IgD-negative memory B cell (primary cell): ENCODE measurements around the gene ALDH1A1. TPM values are rescaled to one million over a fixed set of nuclear protein-coding genes. Genes with fewer than 3 reads are reported as not detected.

ENCODE experiments used
- H3K27ac Mint-ChIP-seq, 3 donors: one replicate each; pipeline ENCODE4 v1.8.0; 2020 to 2022; ENCODE audit warnings: mild to moderate bottlenecking in 3 of 3, mixed read lengths in 3 of 3, moderate library complexity in 1 of 3
- H3K27me3 Mint-ChIP-seq: one replicate; pipeline ENCODE4 v1.8.0; 2021; ENCODE audit warnings: mixed read lengths
- H3K36me3 Mint-ChIP-seq: one replicate; pipeline ENCODE4 v1.8.0; 2020; ENCODE audit warnings: mild to moderate bottlenecking, mixed read lengths
- H3K4me1 Mint-ChIP-seq, 3 donors: one replicate each; pipeline ENCODE4 v1.8.0; 2020 to 2022; ENCODE audit warnings: mixed read lengths in 3 of 3, mild to moderate bottlenecking in 1 of 3
- H3K4me3 Mint-ChIP-seq, 4 donors: one replicate each; pipeline ENCODE4 v1.8.0; 2020 to 2022; ENCODE audit warnings: mild to moderate bottlenecking in 4 of 4, mixed read lengths in 4 of 4, moderate library complexity in 3 of 4
- H3K9me3 Mint-ChIP-seq, 3 donors: one replicate each; pipeline ENCODE4 v1.8.0; 2020 to 2021; ENCODE audit warnings: mixed read lengths in 3 of 3, mild to moderate bottlenecking in 1 of 3
- polyA plus RNA-seq: library from polyadenylated mRNA; unstranded; fragments of 300-500 nt; fragmentation: Illumina TruSeq; gene quantifications from one replicate; pipeline ENCODE4 v1.2.3, GENCODE V29; 2021

The ALDH1A1 gene
- polyA plus RNA-seq, 1 donor from 2014 or later = 0.10 TPM

DNA sequence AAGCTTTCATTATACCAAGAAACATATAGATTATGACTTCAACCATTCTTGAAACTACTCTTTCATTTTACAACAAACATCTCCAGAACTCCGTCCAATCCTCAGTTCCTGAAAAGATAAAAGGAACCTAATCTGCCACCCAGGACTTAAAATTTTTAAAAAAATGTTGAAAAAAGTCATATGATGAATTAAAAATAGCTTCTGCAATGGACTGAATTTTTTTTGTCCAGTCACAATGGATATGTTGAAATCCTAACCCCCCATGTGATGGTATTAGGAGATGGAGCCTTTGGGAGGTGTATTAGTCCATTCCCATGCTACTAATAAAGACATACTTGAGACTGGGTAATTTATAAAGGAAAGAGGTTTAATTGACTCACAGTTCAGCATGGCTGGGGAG lies 2.7 kb upstream of the ALDH1A1 start:
- H3K4me3 Mint-ChIP-seq = no peak overlapping the region
- no peaks in the 10 kb centered on the region for H3K36me3 Mint-ChIP-seq

DNA sequence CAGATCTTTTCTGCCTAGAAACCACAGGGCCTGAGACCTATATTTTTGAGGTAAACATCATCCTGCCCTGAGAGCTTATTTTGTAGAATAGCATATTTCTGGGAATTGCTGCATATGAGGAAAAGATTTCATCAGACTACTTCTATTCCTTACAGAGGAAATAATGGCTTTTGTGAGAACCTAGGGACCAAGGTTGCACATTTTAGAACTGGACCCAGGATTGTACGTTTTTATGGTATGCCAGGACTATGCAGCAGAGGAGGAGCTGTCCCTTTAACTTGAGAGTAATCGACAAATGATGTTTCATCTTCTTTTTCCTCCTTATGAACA lies 2.2 kb upstream of the ALDH1A1 start:
- Mint-ChIP-seq H3K9me3 (peaks cover 0 to 6% (median 5%) of the 10 kb centered on the region in 3 donors), H3K27me3 (peaks cover 16% of the 10 kb centered on the region), H3K4me1 (peaks cover 4 to 10% (median 8%) of the 10 kb centered on the region in 3 donors), H3K4me3 (no peak overlapping the region), H3K36me3 (no peaks in the 10 kb centered on the region), H3K27ac (peak overlapping the region in 1 of 3 donors; percentile 31)

More for the DNA sequence above, 2.7 kb upstream of the ALDH1A1 start:
- H3K27ac Mint-ChIP-seq = peak overlapping the region in 1 of 3 donors; percentile 31
- H3K4me1 Mint-ChIP-seq = peaks cover 4 to 10% (median 8%) of the 10 kb centered on the region in 3 donors
- H3K27me3 Mint-ChIP-seq = peaks cover 16% of the 10 kb centered on the region
- H3K9me3 Mint-ChIP-seq = peaks cover 0 to 6% (median 5%) of the 10 kb centered on the region in 3 donors

DNA sequence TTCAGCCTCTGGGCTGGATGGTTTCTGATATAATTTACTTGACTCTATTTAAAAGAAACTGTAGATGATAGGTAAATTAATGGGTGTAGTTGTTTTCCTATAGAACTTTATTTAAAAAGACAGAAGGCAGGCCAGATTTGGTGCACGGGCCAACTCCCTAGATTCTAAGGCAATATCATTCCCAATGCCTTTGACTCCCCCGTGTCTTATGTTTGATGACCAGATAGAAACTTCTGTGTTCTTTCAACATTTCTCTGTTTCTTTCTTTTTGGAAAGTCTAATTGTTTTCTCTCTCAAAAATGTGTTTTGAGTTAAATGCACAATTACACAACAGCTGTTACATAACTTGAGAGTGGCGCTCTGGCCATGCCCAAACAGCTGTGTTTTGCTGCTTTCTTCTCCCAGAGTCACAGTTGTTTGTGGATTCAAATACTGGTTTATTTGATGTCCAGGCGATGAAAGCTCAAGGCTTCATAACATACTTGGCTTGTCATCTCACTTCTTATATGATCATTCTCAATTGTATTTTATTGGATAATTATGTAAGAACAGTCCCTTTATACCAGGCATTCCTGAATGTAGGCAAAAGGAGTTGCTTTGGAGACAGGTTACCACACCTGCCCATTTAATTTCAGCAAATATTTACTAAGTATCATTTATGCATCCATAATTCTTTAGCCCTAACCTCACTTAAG lies 1.7 kb upstream of the ALDH1A1 start:
- Mint-ChIP-seq H3K4me3 (no peak overlapping the region), H3K36me3 (no peaks in the 10 kb centered on the region), H3K4me1 (peaks cover 4 to 10% (median 8%) of the 10 kb centered on the region in 3 donors), H3K27me3 (peaks cover 16% of the 10 kb centered on the region), H3K9me3 (peaks cover 0 to 6% (median 3%) of the 10 kb centered on the region in 3 donors), H3K27ac (no peak overlapping the region)

DNA sequence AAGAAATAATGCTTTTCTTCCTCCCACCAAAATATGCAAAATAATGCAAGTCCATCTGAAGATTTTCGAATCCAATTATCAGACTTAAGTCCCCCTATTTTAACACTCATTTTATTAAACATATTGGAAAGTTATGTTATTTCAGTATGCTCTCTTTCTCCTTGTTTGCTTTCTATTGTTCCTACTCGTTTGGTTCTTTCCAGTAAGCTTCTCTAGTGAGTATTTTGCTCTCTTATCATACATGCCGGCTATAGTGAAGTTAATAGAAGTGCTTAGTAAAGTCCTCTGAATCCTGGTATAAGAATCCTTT lies 517 bp downstream of the ALDH1A1 start:
- Mint-ChIP-seq H3K9me3 (peaks cover 0 to 4% (median 0%) of the 10 kb centered on the region in 3 donors), H3K27ac (no peak overlapping the region), H3K4me3 (no peak overlapping the region), H3K36me3 (no peaks in the 10 kb centered on the region), H3K4me1 (peaks cover 4 to 10% (median 8%) of the 10 kb centered on the region in 3 donors), H3K27me3 (peaks cover 23% of the 10 kb centered on the region)

DNA sequence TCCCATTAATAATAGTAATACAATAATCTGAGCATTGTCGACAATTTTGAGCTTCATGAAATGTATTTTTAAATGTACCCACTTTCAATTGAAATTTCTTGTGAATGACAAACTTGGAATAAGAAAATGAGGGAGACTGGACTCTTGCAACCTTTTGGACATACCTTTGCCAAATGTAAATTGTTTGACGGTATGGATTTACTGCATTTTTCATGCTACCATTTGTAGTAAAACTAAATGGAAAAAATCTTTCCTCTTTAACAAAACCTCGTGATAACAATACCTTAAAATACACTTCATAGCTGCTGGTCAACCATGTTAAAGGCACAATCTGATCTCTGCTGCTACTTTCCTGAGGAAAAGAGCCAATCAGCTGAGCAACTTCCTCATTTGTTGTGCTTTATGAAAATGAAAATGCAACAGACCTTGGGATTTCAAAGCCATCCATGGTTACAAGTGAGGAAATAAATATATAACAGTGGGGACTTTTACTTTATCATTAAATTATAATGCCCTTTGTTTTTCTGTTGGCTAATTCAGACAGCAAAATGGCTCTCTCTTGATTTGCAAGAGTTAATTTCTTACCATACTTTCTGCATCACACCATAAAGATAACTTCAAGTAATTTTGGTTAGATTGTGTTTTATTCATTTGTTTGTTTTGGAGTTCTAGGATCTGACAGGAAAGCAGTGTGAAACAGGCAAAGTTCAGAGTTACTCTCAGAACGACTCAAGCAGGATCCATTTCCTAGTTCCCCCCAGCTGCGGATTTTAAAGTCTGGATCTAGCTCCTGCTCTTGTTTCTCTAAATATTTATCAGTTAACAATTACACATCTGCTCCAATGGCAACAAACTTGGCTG lies 1.1 kb downstream of the ALDH1A1 start:
- Mint-ChIP-seq H3K27me3 (peaks cover 23% of the 10 kb centered on the region), H3K36me3 (no peaks in the 10 kb centered on the region), H3K9me3 (peaks cover 0 to 4% (median 0%) of the 10 kb centered on the region in 3 donors), H3K4me1 (peaks cover 4 to 10% (median 8%) of the 10 kb centered on the region in 3 donors), H3K4me3 (no peak overlapping the region), H3K27ac (no peak overlapping the region)

DNA sequence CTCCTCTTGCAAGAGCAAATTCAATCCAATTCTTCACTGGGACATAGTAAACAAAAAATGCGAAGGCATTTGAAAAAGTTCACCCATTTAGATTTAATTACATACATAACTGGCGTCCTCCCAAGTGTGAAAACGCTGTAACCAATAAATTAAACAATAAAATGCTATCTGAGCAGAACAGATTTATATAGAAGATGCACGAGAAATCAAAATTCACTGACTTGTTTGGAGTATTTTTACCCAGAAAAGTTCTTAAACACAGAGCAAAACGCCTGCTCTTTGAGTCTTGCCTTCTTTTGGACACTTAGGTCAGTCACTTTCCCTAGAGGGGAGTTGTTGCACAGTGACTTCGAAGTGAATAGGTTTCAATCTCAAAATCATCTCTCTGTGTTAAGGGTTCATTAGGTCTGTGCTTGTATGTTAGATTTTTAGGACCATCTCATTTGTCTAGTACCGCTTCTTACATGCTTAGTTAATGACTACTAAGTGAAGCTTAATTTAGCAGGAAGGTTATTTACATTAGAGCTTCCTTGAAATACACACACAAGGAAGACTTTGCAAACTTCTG lies 1.9 kb downstream of the ALDH1A1 start:
- Mint-ChIP-seq H3K4me3 (no peak overlapping the region), H3K27ac (no peak overlapping the region), H3K36me3 (no peaks in the 10 kb centered on the region), H3K27me3 (peaks cover 26% of the 10 kb centered on the region), H3K9me3 (no peaks in the 10 kb centered on the region), H3K4me1 (peaks cover 4 to 10% (median 8%) of the 10 kb centered on the region in 3 donors)

DNA sequence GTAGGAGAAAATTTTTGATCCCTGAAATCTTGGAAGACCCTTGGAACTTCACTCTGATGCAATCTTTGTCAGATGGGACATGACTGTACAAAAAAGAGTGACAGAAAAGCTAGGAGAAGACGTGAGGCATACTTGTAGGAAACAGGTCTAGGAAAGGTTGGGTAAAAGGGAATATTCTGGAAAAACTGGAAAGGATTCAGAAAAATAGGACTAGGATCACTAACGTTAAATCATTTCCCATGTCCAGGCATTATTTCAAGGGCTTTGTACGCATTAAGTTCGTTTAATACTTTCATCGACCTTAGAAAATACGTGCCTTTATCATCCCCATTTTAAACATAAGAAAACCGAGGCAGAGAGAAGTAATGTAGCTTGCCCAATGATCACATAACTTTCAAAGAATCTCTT lies 2.9 kb downstream of the ALDH1A1 start:
- peaks cover 4 to 10% (median 6%) of the 10 kb centered on the region in 3 donors for H3K4me1 Mint-ChIP-seq
- no peak overlapping the region for H3K4me3 Mint-ChIP-seq
- H3K36me3 Mint-ChIP-seq = no peaks in the 10 kb centered on the region
- peaks cover 27% of the 10 kb centered on the region for H3K27me3 Mint-ChIP-seq
- H3K9me3 Mint-ChIP-seq = no peaks in the 10 kb centered on the region
- no peak overlapping the region for H3K27ac Mint-ChIP-seq

DNA sequence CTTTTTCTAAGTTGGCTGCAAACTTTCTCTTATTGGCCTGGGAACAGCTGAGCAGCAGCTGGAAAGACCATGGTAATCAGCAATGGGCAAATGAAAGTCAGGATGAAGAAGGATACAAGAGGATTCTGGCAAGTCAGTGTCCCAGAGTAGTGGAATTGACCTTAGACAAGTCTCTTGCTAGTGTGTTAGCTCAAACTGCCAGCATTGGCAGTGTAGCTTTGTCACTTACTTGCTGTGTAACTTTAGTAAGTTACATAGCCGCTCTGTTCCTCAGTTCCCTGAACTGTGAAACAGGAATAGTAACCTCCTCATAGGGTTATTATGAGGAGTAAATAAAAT lies 3.6 kb downstream of the ALDH1A1 start:
- Mint-ChIP-seq H3K27me3 (peaks cover 27% of the 10 kb centered on the region), H3K27ac (no peak overlapping the region), H3K4me3 (no peak overlapping the region), H3K4me1 (peaks cover 4 to 10% (median 6%) of the 10 kb centered on the region in 3 donors), H3K36me3 (no peaks in the 10 kb centered on the region), H3K9me3 (no peaks in the 10 kb centered on the region)

DNA sequence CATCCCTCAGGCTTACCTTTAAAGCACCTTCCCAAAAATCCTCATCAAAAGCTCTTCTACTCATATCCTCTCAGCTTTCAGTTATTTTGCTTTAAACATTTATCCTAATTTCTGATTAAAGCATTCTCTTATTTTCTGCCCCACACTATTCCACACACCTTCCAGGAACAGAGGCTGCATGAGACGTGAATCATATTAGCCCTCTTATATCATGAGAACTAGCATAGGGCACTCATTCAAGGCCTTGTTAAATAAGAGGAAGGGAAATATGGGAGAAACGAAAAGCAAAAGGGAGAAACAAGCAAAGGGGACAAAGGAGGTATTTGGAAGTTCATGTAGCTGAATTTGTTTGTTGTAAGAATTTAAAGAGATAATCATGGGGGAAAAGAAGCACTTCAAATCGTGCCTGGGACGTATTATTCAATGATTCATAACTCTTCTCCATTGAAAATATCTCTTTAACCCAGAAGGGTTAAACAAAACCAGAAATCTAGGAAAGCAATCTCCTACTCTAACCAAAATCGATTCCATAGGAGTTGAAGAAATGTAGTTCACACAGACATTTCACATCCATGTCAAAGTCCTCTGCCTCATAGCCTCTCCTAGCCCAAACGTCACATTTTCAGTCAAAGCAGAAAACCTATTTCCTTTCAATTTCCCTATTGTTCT lies 4.1 kb downstream of the ALDH1A1 start:
- no peaks in the 10 kb centered on the region for H3K9me3 Mint-ChIP-seq
- H3K36me3 Mint-ChIP-seq = no peaks in the 10 kb centered on the region
- H3K4me1 Mint-ChIP-seq = peaks cover 4 to 10% (median 6%) of the 10 kb centered on the region in 3 donors
- H3K27me3 Mint-ChIP-seq = peaks cover 27% of the 10 kb centered on the region
- H3K27ac Mint-ChIP-seq = no peak overlapping the region
- H3K4me3 Mint-ChIP-seq = no peak overlapping the region

DNA sequence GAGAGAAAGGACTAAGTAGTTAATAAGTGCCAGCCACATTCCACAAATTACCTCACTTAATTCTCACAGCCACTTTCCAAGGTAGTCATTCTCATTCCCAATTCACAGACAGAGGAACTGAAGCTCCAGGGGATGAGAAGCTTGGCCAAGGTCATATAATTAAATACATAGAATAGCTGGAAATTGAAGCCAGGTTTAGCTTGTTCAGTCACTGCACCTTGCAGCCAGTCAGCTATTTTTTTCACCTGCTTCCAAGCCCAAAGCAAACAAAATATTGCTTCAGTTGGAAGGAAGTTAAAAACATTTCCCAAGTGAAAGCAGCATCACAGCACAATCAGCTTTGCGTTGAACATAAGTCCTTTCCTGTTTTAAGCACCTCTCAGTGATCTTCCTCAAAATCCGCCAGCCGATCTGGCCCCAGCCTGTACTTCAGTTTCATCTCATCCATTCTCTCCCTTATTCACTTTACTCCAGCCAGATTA lies 4.8 kb downstream of the ALDH1A1 start:
- H3K27ac Mint-ChIP-seq = no peak overlapping the region
- H3K4me3 Mint-ChIP-seq = no peak overlapping the region
- no peaks in the 10 kb centered on the region for H3K36me3 Mint-ChIP-seq
- peaks cover 24% of the 10 kb centered on the region for H3K27me3 Mint-ChIP-seq
- H3K4me1 Mint-ChIP-seq = peaks cover 3 to 10% (median 6%) of the 10 kb centered on the region in 3 donors
- H3K9me3 Mint-ChIP-seq = no peaks in the 10 kb centered on the region

DNA sequence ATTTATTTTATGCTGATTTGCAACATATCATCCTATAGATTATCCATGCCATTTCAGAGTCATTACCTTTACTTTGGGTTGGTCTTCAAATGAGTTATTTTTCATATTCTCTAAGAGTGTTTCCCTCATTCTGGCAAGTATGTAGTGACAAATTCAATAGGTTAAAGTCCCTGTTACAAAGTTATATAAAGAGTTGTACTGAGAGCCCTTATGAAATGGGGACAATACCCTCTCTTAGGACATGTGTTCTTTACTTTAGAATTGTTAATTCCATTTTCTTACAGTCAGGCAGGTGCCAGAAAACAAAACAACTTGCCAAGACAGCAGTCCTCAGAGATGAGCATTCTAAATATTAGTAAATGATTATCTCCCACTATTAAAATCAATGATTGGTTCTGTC lies 6.0 kb downstream of the ALDH1A1 start:
- Mint-ChIP-seq H3K9me3 (no peaks in the 10 kb centered on the region), H3K27me3 (peaks cover 15% of the 10 kb centered on the region), H3K4me1 (peaks cover 0 to 1% (median 0%) of the 10 kb centered on the region in 3 donors), H3K36me3 (no peaks in the 10 kb centered on the region), H3K4me3 (no peak overlapping the region), H3K27ac (no peak overlapping the region)

DNA sequence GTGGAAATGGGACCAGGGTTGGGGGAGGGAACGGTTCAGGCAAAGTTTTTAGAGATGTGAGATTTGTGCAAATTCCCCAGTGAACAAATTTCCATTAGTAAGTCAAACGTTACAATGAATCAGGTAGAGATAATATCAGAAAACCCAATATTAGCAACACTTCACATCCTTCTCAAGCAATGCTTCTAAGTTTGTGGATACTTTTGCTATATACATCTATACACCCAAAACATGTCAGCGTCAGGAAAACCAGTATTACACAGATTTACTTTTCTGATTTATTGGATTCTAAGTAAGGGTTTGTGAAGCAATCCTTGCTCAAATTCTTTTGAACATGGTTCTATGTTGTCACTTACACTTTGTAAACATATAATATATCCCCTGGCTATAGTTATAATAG lies 6.5 kb downstream of the ALDH1A1 start:
- Mint-ChIP-seq H3K4me1 (no peaks in the 10 kb centered on the region), H3K27ac (no peak overlapping the region), H3K36me3 (no peaks in the 10 kb centered on the region), H3K27me3 (peaks cover 13% of the 10 kb centered on the region), H3K9me3 (no peaks in the 10 kb centered on the region), H3K4me3 (no peak overlapping the region)

DNA sequence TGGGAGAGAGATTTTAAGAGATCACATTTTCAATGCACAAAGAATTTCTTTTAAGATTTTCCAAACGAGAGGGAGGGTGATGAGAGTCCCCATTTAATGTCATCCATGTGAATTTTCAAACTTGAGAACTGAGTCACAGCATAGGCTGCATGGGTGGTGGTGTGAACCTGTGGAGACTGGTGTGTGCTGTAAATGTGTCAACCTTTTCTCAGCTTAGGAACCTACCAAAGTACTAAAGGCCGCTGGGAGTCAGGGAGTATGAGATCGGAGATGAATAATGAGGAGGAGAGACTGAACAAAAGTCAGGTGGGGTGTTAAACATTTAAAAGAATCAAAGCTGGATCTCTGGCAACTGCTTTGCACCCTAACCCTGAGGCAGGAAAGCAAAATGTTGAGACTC lies 7.5 kb downstream of the ALDH1A1 start:
- Mint-ChIP-seq H3K4me3 (no peak overlapping the region), H3K4me1 (no peaks in the 10 kb centered on the region), H3K9me3 (no peaks in the 10 kb centered on the region), H3K27ac (no peak overlapping the region), H3K36me3 (no peaks in the 10 kb centered on the region), H3K27me3 (peaks cover 13% of the 10 kb centered on the region)

DNA sequence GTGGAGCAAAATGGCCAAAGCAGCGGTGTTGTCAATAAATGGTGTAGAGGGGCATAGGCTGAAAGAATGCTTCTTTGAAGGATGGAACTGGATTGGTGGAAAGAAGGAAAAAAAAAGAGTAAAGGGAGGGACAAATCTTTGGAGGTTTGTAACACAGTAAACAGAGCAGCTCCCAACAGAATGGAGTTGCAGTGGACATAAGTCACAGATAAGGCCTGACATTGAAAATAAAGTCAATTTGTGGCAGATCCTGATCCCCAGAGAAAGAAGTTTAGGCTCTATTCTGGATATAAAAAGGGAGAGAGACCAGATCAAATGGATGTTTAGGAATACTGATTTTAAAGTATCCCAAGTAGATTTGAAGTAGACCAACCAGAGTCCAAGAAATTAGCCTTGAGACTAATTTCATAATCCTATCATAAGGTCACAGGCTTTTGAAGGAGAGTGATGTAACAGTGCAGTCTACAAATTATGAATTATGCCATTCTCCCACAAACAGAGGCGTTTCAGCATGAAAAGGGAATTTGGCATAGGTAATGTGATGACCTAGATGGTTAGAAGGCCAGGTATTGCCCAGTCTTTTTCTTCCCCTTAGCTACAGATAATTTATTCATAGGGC lies 8.9 kb downstream of the ALDH1A1 start:
- Mint-ChIP-seq H3K9me3 (no peaks in the 10 kb centered on the region), H3K27ac (no peak overlapping the region), H3K36me3 (no peaks in the 10 kb centered on the region), H3K27me3 (peaks cover 13% of the 10 kb centered on the region), H3K4me3 (no peak overlapping the region), H3K4me1 (no peaks in the 10 kb centered on the region)

DNA sequence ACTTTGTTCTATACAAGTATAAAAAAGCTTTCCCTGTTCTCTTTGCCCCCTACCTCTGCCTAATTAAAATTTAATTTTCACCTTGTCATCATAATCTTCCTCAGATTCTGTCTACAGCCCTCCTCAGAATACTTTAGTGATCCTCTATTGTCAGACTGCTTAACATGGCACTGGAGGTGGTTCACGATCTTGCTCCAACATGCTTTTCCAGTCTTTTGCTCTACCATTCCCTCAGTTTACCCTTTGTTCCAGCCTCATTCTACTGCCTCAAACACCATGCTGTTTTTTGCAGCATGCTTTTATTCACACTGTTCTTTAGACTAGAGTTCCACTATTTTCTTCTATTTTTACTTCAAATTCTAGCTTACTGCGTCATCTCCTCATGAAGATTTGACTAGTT lies 10.4 kb downstream of the ALDH1A1 start:
- Mint-ChIP-seq H3K9me3 (no peaks in the 10 kb centered on the region), H3K27me3 (peaks cover 5% of the 10 kb centered on the region), H3K27ac (no peak overlapping the region), H3K4me3 (no peak overlapping the region), H3K36me3 (no peaks in the 10 kb centered on the region), H3K4me1 (no peaks in the 10 kb centered on the region)
